ENCODE data around the gene GRN. TPM values are rescaled to one million over a fixed set of nuclear protein-coding genes. Genes with fewer than 3 reads are reported as not detected.

The GRN gene
- total and polyA plus RNA-seq, 2 donors (not counting 3 experiments of a cell fraction or from before 2014, with no cell fraction given), result 343 to 1,034 TPM

GRCh38 chr17:44314524-44314868 is 30.6 kb upstream of the GRN start:
- Histone ChIP-seq H3K27ac (ENCODE audit: insufficient read depth, low read depth, low read length) (no peak overlapping the region), H4K20me1 (replicated peaks; ENCODE audit: control insufficient read depth, extremely low read depth, insufficient read depth, low read length) (no peaks in the 10 kb centered on the region), H3K4me2 (ENCODE audit: insufficient read depth, low read length) (no peak overlapping the region), H3K79me2 (ENCODE audit: control insufficient read depth, insufficient read depth, low read length) (no peaks in the 10 kb centered on the region), H3K36me3 (ENCODE audit: control insufficient read depth in 2 of 2, extremely low read depth in 1 of 2, insufficient read depth in 2 of 2, low read length in 2 of 2) (peaks cover 0 to under 1% of the 10 kb centered on the region in 2 experiments), H2AFZ (ENCODE audit: low read depth, low read length) (no peak overlapping the region), H3K9ac (replicated peaks; ENCODE audit: extremely low read depth, insufficient read depth, low read length) (no peak overlapping the region), H3K4me1 (ENCODE audit: control insufficient read depth, extremely low read depth, insufficient read depth, low read length) (no peaks in the 10 kb centered on the region), H3K4me3 (replicated peaks in 1 of 3; ENCODE audit: insufficient read depth in 1 of 3, low read depth in 1 of 3, low read length in 3 of 3) (no peak overlapping the region), H3K27me3 (ENCODE audit: control insufficient read depth in 2 of 2, insufficient read depth in 2 of 2, low read length in 2 of 2) (peaks cover 24 to 37% of the 10 kb centered on the region in 2 experiments), H3K9me1 (replicated peaks; ENCODE audit: control insufficient read depth, extremely low read depth, insufficient read depth, low read length) (no peaks in the 10 kb centered on the region), H3K9me3 (replicated peaks; ENCODE audit: control insufficient read depth, insufficient read depth, low read length) (no peaks in the 10 kb centered on the region)
- intact Hi-C loops (cut with micrococcal nuclease) (no loop called here), dilution Hi-C loops (cut with MboI; ENCODE audit: extremely low pct_ligation_motif_present, low sequenced_read_pairs) (no loop called here)
- FAIRE-seq (no peak), DNase-seq (ENCODE audit: low read depth, low spot score) (no peak)
- BruUV-seq (replicated peaks), result no TSS peak
- ChIA-PET CTCF (interaction anchor here (1.1 kb wide), 1 partner anchor 128 kb away, joined by 3 read pairs; the partner anchor contains the start of gene TMUB2), POLR2A (no interaction called here)
- TF ChIP-seq POLR2AphosphoS5 (IDR thresholded peaks at IDR 0.05; ENCODE audit: insufficient read depth, low read depth, low read length) (no peak), GATA2 (IDR thresholded peaks at IDR 0.05; ENCODE audit: insufficient read depth, insufficient read length, low read depth, low read length) (no peak), MYC (IDR thresholded peaks at IDR 0.05; ENCODE audit: low read depth, low read length) (no peak), MAX (IDR thresholded peaks at IDR 0.05; ENCODE audit: insufficient read depth, insufficient read length) (no peak), FOS (IDR thresholded peaks at IDR 0.05; ENCODE audit: borderline replicate concordance, insufficient read depth, low read length) (no peak), CTCF (IDR thresholded peaks at IDR 0.05; ENCODE audit: extremely low read depth in 1 of 2, insufficient read depth in 1 of 2, low read depth in 1 of 2, low read length in 2 of 2) (no peak), POLR2A (IDR thresholded peaks at IDR 0.05; ENCODE audit: low read depth, low read length) (no peak), EZH2 (IDR thresholded peaks at IDR 0.05; ENCODE audit: borderline replicate concordance, low read depth, low read length, severe bottlenecking) (no peak), JUN (IDR thresholded peaks at IDR 0.05; ENCODE audit: borderline replicate concordance, insufficient read depth, insufficient read length, low read depth) (no peak)

Measured in endothelial cell of umbilical vein (primary cell).